Measurements from ENCODE around the gene PIEZO1. TPM values are rescaled to one million over a fixed set of nuclear protein-coding genes. Genes with fewer than 3 reads are reported as not detected.

Gene PIEZO1
- total and polyA plus RNA-seq, 2 donors (not counting 3 experiments of a cell fraction or from before 2014, with no cell fraction given): 298 to 322 TPM

- no peaks in the 10 kb centered on the region for H3K9me3 ChIP-seq (replicated peaks; ENCODE audit: control insufficient read depth, insufficient read depth, low read length)
- H3K27me3 ChIP-seq (ENCODE audit: control insufficient read depth in 2 of 2, insufficient read depth in 2 of 2, low read length in 2 of 2): no peaks in the 10 kb centered on the region
- H3K36me3 ChIP-seq (ENCODE audit: control insufficient read depth in 2 of 2, extremely low read depth in 1 of 2, insufficient read depth in 2 of 2, low read length in 2 of 2): peaks cover 26 to 83% of the 10 kb centered on the region in 2 experiments
- H3K4me1 ChIP-seq (ENCODE audit: control insufficient read depth, extremely low read depth, insufficient read depth, low read length): no peaks in the 10 kb centered on the region
- POLR2A ChIA-PET: no interaction called here
- no peak overlapping the region for H3K27ac ChIP-seq (ENCODE audit: insufficient read depth, low read depth, low read length)
- no peak overlapping the region for H2AFZ ChIP-seq (ENCODE audit: low read depth, low read length)
- no peak overlapping the region for H3K9ac ChIP-seq (replicated peaks; ENCODE audit: extremely low read depth, insufficient read depth, low read length)
- dilution Hi-C loops (cut with MboI; ENCODE audit: extremely low pct_ligation_motif_present, low sequenced_read_pairs) (no loop called here), intact Hi-C loops (cut with micrococcal nuclease) (no loop called here)
- no peaks in the 10 kb centered on the region for H4K20me1 ChIP-seq (replicated peaks; ENCODE audit: control insufficient read depth, extremely low read depth, insufficient read depth, low read length)
- TF ChIP-seq JUN (IDR thresholded peaks at IDR 0.05; ENCODE audit: borderline replicate concordance, insufficient read depth, insufficient read length, low read depth): no peak
- no peak for TF ChIP-seq GATA2 (IDR thresholded peaks at IDR 0.05; ENCODE audit: insufficient read depth, insufficient read length, low read depth, low read length)
- TF ChIP-seq MAX (IDR thresholded peaks at IDR 0.05; ENCODE audit: insufficient read depth, insufficient read length): no peak
- TF ChIP-seq FOS (IDR thresholded peaks at IDR 0.05; ENCODE audit: borderline replicate concordance, insufficient read depth, low read length): no peak
- no peak for TF ChIP-seq CTCF (IDR thresholded peaks at IDR 0.05; ENCODE audit: extremely low read depth in 1 of 2, insufficient read depth in 1 of 2, low read depth in 1 of 2, low read length in 2 of 2)
- TF ChIP-seq MYC (IDR thresholded peaks at IDR 0.05; ENCODE audit: low read depth, low read length): no peak
- no peak for TF ChIP-seq POLR2AphosphoS5 (IDR thresholded peaks at IDR 0.05; ENCODE audit: insufficient read depth, low read depth, low read length)
- TF ChIP-seq POLR2A (IDR thresholded peaks at IDR 0.05; ENCODE audit: low read depth, low read length): no peak
- TF ChIP-seq EZH2 (IDR thresholded peaks at IDR 0.05; ENCODE audit: borderline replicate concordance, low read depth, low read length, severe bottlenecking): no peak
- FAIRE-seq (no peak), DNase-seq (ENCODE audit: low read depth, low spot score) (no peak)
- no peak overlapping the region for H3K4me3 ChIP-seq (replicated peaks in 1 of 3; ENCODE audit: insufficient read depth in 1 of 3, low read depth in 1 of 3, low read length in 3 of 3)
- no peak overlapping the region for H3K4me2 ChIP-seq (ENCODE audit: insufficient read depth, low read length)
- no TSS peak for BruUV-seq (replicated peaks)
- CTCF ChIA-PET: interaction anchor here (4.1 kb wide), 1 partner anchor 15 kb away, joined by 19 read pairs; no protein-coding TSS in a partner anchor
- H3K9me1 ChIP-seq (replicated peaks; ENCODE audit: control insufficient read depth, extremely low read depth, insufficient read depth, low read length): no peaks in the 10 kb centered on the region
- H3K79me2 ChIP-seq (ENCODE audit: control insufficient read depth, insufficient read depth, low read length): no peaks in the 10 kb centered on the region
These were observed 63.8 kb downstream of the PIEZO1 start for GRCh38 chr16:88721236-88721635.
